Measurements from ENCODE around the gene ADAMTS9. TPM values are rescaled to one million over a fixed set of nuclear protein-coding genes. Genes with fewer than 3 reads are reported as not detected.

The ADAMTS9 gene
- total and polyA plus RNA-seq, 2 of the 13 experiments (the other 11 are each of a cell fraction or from before 2014, with no cell fraction given) = 0.02 to 0.09 TPM

DNA sequence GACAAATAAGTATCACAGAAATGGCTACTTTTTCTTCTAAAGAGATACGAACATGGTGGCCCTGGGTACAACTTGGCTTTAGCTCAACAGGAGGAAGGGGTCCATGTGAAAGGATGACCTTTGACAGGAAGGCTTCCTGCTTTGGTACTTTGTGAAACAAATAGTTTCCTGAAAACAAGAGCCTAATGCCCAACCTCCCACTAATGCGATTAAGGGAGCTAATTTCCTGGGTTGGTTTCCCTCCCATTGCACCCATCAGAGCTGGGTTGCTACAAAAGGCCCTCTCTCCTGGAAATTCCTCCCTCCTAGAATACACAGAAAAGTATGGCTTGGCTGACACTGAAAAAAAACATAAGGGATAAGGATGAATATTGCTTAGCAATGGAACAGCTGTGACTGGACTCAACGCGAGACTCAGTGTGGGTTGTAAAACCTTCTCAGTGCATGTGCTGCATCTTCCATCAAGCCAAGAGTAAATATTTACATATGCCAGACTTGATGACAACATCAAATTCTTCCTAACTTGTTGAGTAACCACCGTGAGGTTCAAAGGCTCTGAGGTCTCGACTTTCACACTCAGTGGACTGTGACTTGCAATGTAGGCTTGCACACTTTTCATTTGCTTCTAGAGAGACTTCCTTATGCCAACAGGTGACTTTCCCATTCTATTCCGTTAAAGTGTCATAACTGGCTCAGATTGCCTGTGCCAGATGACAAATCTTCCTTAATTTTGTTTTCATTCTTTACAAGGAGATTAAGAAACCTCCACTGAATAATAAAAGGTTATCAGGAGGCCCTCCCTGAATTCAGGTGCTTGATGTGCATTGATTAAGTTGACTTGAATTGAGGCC is 60.1 kb downstream of the ADAMTS9 start (continued):
- TF ChIP-seq ZBTB14 (CRISPR knock-in tag; IDR thresholded peaks at IDR 0.05) (no peak), HDAC2 (CRISPR knock-in tag; IDR thresholded peaks at IDR 0.05) (peak; percentile 43; the same call in 1 of the 2 replicates), ERF (CRISPR knock-in tag; IDR thresholded peaks at IDR 0.05) (no peak), KAT7 (CRISPR knock-in tag; IDR thresholded peaks at IDR 0.05; ENCODE audit: borderline replicate concordance) (no peak), ZMYM3 (CRISPR knock-in tag; IDR thresholded peaks at IDR 0.05) (no peak), LCORL (IDR thresholded peaks at IDR 0.05) (no peak), LCORL (CRISPR knock-in tag; IDR thresholded peaks at IDR 0.05) (no peak), IRF2 (CRISPR knock-in tag; IDR thresholded peaks at IDR 0.05) (no peak), THYN1 (CRISPR knock-in tag; IDR thresholded peaks at IDR 0.05; ENCODE audit: borderline replicate concordance, low read depth) (no peak), ZNF720 (CRISPR knock-in tag; IDR thresholded peaks at IDR 0.05) (no peak), GPN1 (CRISPR knock-in tag; IDR thresholded peaks at IDR 0.05; ENCODE audit: borderline replicate concordance) (no peak), NFATC3 (CRISPR knock-in tag; IDR thresholded peaks at IDR 0.05) (no peak), GFI1 (CRISPR knock-in tag; IDR thresholded peaks at IDR 0.05; ENCODE audit: borderline replicate concordance) (no peak), TCF7 (IDR thresholded peaks at IDR 0.05; ENCODE audit: low read depth) (peak; percentile 69), ZBTB39 (CRISPR knock-in tag; IDR thresholded peaks at IDR 0.05) (no peak), DNMT3B (CRISPR knock-in tag; conservative IDR thresholded peaks at IDR 0.05) (0 out of 2 replicates have a peak, but pooled peaks have one; percentile 27), ZFP36L1 (CRISPR knock-in tag; IDR thresholded peaks at IDR 0.05) (no peak), POLR2AphosphoS5 (IDR thresholded peaks at IDR 0.05; ENCODE audit: low read depth, low read length) (no peak), CHCHD3 (CRISPR knock-in tag; IDR thresholded peaks at IDR 0.05) (no peak), ZNF678 (CRISPR knock-in tag; IDR thresholded peaks at IDR 0.05) (no peak), GATAD1 (CRISPR knock-in tag; IDR thresholded peaks at IDR 0.05) (no peak), NFYB (CRISPR knock-in tag; IDR thresholded peaks at IDR 0.05) (no peak), TBP (CRISPR knock-in tag; IDR thresholded peaks at IDR 0.05) (no peak), ZFP1 (CRISPR knock-in tag; IDR thresholded peaks at IDR 0.05) (no peak), CREBL2 (CRISPR knock-in tag; IDR thresholded peaks at IDR 0.05; ENCODE audit: borderline replicate concordance) (no peak), ZBTB7B (CRISPR knock-in tag; IDR thresholded peaks at IDR 0.05) (no peak), SNRNP70 (IDR thresholded peaks at IDR 0.05; ENCODE audit: low read depth, low read length) (no peak)
- TF ChIP-seq, protein P1, sequence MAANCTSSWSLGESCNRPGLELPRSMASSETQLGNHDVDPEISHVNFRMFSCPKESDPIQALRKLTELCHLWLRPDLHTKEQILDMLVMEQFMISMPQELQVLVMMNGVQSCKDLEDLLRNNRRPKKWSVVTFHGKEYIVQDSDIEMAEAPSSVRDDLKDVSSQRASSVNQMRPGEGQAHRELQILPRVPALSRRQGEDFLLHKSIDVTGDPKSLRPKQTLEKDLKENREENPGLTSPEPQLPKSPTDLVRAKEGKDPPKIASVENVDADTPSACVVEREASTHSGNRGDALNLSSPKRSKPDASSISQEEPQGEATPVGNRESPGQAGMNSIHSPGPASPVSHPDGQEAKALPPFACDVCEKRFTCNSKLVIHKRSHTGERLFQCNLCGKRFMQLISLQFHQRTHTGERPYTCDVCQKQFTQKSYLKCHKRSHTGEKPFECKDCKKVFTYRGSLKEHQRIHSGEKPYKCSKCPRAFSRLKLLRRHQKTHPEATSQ (CRISPR knock-in tag; IDR thresholded peaks at IDR 0.05; ENCODE audit: borderline replicate concordance) = no peak
